ENCODE results near the gene EGR1.
"Not testable (repeated sequence)": the region's sequence is repeated elsewhere in the genome, so short reads cannot be mapped to it uniquely, and the experiment has no call there.

Gene EGR1

DNA sequence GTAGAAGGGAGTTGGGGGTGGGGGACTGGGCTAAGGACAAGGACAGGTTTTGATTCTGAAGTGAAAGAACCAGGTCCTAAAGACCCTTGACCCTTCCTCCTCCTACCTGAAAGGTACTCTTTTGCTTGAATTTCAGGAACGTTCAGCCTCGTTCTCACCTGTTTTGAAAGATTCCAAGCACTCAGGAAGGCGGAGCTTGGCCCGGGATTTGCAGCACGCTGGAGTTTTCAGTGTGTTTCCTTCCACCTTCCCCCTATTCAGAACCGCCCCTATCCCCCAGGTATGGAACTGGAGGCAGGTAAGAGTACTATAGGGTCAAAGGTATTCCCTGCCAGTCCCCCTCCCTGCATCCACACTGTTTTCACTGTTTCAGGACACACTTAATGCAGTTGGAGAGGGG lies 7.1 kb downstream of the EGR1 start:
- no peak overlapping the region for H3K9ac ChIP-seq (ENCODE audit: low read depth, low read length)
- peaks cover 4% of the 10 kb centered on the region for H3K27me3 ChIP-seq (ENCODE audit: control insufficient read depth, insufficient read depth, low read length)
- H3K27ac ChIP-seq (ENCODE audit: low read depth, low read length) = no peak overlapping the region
- peaks cover 6% of the 10 kb centered on the region for H3K36me3 ChIP-seq (ENCODE audit: control insufficient read depth, insufficient read depth, low read length)
- H3K9me3 ChIP-seq (ENCODE audit: control insufficient read depth, insufficient read depth, low read length) = no peaks in the 10 kb centered on the region
- peaks cover 5% of the 10 kb centered on the region for H3K4me1 ChIP-seq (ENCODE audit: control insufficient read depth, insufficient read depth, low read length)
- H3K4me3 ChIP-seq (ENCODE audit: low read depth, low read length) = no peak overlapping the region

DNA sequence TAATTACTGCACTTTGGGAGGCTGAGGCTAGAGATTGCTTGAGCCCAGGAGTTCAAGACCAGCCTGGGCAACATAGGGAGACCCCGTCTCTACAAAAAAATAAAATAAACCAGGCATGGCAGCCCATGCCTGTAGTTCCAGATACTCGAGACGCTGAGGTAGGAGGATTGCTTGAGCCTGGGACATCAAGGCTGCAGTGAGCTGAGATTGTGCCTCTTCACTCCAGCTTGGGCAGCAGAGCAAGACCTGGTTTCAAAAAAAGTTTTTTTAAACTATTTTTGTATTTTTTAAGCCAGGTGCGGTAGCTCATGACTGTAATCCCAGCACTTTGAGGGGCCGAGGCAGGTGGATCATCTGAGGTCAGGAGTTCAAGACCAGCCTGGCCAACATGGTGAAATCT lies 7.9 kb downstream of the EGR1 start:
- H3K9me3 ChIP-seq (ENCODE audit: control insufficient read depth, insufficient read depth, low read length); H3K27ac ChIP-seq (ENCODE audit: low read depth, low read length); H3K4me3 ChIP-seq (ENCODE audit: low read depth, low read length); H3K27me3 ChIP-seq (ENCODE audit: control insufficient read depth, insufficient read depth, low read length); H3K9ac ChIP-seq (ENCODE audit: low read depth, low read length); H3K4me1 ChIP-seq (ENCODE audit: control insufficient read depth, insufficient read depth, low read length); H3K36me3 ChIP-seq (ENCODE audit: control insufficient read depth, insufficient read depth, low read length): not testable (repeated sequence)

DNA sequence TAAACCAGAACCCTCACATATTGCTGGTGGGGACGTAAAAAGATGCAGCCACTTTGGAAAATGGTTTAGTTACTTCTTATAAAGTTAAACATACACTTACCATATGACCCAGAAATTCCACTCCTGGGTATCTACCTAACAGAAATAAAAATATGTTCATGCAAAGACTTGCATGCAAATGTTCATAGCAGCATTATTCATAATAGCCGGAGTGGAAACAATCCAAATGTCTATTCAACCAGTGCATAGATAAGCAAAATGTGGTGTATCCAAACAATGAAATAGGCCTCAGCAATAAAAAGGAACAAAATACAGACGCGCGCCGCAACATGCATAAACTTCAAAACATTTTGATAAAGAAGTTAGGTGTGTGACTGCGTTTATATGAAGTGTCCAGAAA lies 11.6 kb downstream of the EGR1 start:
- H3K36me3 ChIP-seq (ENCODE audit: control insufficient read depth, insufficient read depth, low read length) = no peaks in the 10 kb centered on the region
- H3K27me3 ChIP-seq (ENCODE audit: control insufficient read depth, insufficient read depth, low read length) = no peaks in the 10 kb centered on the region
- H3K27ac ChIP-seq (ENCODE audit: low read depth, low read length) = no peak overlapping the region
- H3K9me3 ChIP-seq (ENCODE audit: control insufficient read depth, insufficient read depth, low read length) = no peaks in the 10 kb centered on the region
- H3K9ac ChIP-seq (ENCODE audit: low read depth, low read length) = no peak overlapping the region
- H3K4me1 ChIP-seq (ENCODE audit: control insufficient read depth, insufficient read depth, low read length) = peaks cover 5% of the 10 kb centered on the region
- no peak overlapping the region for H3K4me3 ChIP-seq (ENCODE audit: low read depth, low read length)

DNA sequence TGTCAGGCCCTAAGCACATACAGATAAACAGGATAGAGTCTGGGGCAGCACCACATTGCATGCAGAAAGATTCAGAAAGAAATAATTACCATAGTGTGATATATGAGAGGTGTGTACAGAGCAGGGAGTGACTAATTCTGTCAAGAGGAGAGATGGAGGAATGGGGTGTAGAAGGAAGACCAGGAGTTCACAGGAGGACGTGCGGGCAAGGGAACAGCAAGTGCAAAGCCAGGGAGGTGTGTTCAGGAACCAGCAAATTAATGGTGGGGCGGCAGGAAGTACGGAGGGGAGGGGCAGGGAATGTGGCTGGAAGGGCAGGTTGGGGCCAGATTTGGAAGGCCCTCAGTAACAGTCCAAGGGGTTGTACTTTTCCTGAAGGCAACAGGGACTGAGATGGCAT lies 17.4 kb downstream of the EGR1 start:
- peaks cover 5% of the 10 kb centered on the region; the same call in 1 of the 2 replicates for H3K4me1 ChIP-seq (ENCODE audit: control insufficient read depth, insufficient read depth, low read length)
- H3K9me3 ChIP-seq (ENCODE audit: control insufficient read depth, insufficient read depth, low read length) = no peaks in the 10 kb centered on the region
- H3K9ac ChIP-seq (ENCODE audit: low read depth, low read length) = no peak overlapping the region
- no peaks in the 10 kb centered on the region for H3K36me3 ChIP-seq (ENCODE audit: control insufficient read depth, insufficient read depth, low read length)
- no peak overlapping the region for H3K4me3 ChIP-seq (ENCODE audit: low read depth, low read length)
- H3K27me3 ChIP-seq (ENCODE audit: control insufficient read depth, insufficient read depth, low read length) = no peaks in the 10 kb centered on the region
- no peak overlapping the region for H3K27ac ChIP-seq (ENCODE audit: low read depth, low read length)

DNA sequence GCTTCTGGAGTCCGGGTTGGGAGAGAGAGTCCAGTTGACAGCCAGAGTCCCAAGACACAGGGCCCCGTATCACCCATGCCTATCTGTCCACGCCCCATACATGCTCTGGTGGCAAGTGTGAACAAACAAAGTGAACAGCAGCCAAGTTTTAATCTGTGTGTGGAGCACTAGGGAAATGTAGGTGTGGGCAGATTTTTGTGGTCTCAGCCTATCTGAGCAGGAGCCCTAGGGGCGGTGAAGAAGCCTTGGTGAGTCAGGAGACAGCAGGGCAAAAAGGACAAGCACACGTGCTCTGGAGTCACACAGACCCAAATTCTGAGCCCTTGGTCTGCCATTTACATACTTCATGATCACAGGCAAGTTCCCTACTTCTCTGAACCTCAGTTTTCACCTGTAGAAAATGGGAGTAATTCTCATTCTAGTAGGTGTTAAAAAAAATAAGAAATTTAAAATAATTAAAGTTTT lies 23.2 kb downstream of the EGR1 start:
- H3K9me3 ChIP-seq (ENCODE audit: control insufficient read depth, insufficient read depth, low read length) = no peaks in the 10 kb centered on the region
- H3K4me1 ChIP-seq (ENCODE audit: control insufficient read depth, insufficient read depth, low read length) = peaks cover 21% of the 10 kb centered on the region
- H3K27ac ChIP-seq (ENCODE audit: low read depth, low read length) = no peak overlapping the region
- H3K4me3 ChIP-seq (ENCODE audit: low read depth, low read length) = no peak overlapping the region
- no peak overlapping the region for H3K9ac ChIP-seq (ENCODE audit: low read depth, low read length)
- H3K36me3 ChIP-seq (ENCODE audit: control insufficient read depth, insufficient read depth, low read length) = no peaks in the 10 kb centered on the region
- H3K27me3 ChIP-seq (ENCODE audit: control insufficient read depth, insufficient read depth, low read length) = peaks cover 34% of the 10 kb centered on the region

DNA sequence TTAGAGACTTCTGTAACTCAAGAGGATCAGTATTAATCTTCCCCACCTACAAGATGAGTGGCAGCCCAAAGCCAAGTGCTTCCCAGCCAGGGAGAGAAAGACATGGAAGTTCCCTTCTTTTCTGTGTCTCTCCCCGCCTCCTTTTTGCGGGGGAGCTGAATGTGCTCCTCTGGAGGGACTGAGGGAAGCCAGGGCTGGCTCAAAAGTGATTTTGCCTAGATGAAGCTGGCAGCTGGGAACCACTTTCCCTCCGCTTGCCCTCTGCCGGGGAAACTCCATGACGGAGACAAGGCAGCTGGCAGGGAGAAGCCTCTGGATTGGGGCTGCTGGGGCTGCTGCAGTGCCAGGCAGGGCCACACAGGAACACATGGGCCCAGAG lies 24.4 kb downstream of the EGR1 start:
- peaks cover 25% of the 10 kb centered on the region for H3K4me1 ChIP-seq (ENCODE audit: control insufficient read depth, insufficient read depth, low read length)
- H3K9me3 ChIP-seq (ENCODE audit: control insufficient read depth, insufficient read depth, low read length) = no peaks in the 10 kb centered on the region
- no peaks in the 10 kb centered on the region for H3K36me3 ChIP-seq (ENCODE audit: control insufficient read depth, insufficient read depth, low read length)
- H3K9ac ChIP-seq (ENCODE audit: low read depth, low read length) = no peak overlapping the region
- H3K27me3 ChIP-seq (ENCODE audit: control insufficient read depth, insufficient read depth, low read length) = peaks cover 34% of the 10 kb centered on the region
- H3K27ac ChIP-seq (ENCODE audit: low read depth, low read length) = no peak overlapping the region
- H3K4me3 ChIP-seq (ENCODE audit: low read depth, low read length) = no peak overlapping the region

DNA sequence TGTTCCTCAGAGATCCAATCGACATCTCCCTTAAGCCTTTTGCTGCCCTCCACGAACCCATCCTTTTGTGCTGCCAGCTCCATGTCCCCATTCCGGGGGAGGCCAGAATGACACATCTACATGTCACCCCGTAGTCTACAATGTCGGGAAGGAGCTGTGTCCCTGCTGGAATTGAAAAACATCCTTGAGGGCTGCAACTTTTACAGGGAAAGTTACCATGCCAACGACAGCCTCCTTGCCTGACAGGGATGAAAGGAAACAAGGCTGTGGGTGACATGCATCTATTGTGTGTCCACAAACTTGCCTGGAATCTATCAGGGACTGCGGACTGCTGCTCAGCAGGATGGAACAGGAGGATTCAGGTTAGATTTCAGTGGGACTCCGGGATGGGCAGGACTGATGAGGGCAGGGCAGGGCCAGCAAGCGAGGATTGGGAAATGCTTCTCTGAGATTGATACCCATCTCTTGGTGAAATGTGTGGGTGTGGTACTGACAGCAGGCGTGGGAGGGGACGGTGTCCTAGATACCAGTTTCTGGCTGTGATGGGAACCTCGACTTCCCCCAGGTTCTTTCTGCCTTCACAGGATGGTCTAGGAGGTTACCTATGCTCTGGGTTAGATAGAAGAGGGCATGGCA lies 25.5 kb downstream of the EGR1 start:
- H3K4me1 ChIP-seq (ENCODE audit: control insufficient read depth, insufficient read depth, low read length) = peaks cover 25% of the 10 kb centered on the region
- peaks cover 34% of the 10 kb centered on the region for H3K27me3 ChIP-seq (ENCODE audit: control insufficient read depth, insufficient read depth, low read length)
- no peaks in the 10 kb centered on the region for H3K9me3 ChIP-seq (ENCODE audit: control insufficient read depth, insufficient read depth, low read length)
- H3K27ac ChIP-seq (ENCODE audit: low read depth, low read length) = no peak overlapping the region
- no peak overlapping the region for H3K4me3 ChIP-seq (ENCODE audit: low read depth, low read length)
- H3K36me3 ChIP-seq (ENCODE audit: control insufficient read depth, insufficient read depth, low read length) = no peaks in the 10 kb centered on the region
- H3K9ac ChIP-seq (ENCODE audit: low read depth, low read length) = no peak overlapping the region

DNA sequence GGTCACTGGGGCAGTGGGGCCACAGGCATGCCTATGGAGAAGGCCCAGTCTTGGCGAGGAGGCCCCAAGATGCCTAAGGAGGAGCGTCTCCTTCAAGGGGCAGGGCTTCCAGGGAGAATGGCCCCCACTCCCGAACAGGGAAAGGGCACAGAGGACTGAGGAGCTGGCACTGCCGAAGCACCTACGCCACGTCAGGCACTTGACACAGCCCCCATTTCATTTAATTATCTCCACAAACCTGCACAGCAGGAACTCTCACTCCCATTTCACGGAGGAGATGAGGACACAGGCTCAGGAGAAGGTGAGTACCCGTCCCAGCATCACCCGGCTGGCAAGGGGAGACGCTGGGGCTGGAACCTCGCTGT lies 26.0 kb downstream of the EGR1 start:
- H3K9ac ChIP-seq (ENCODE audit: low read depth, low read length) = peak overlapping the region; percentile 36; the same call in 1 of the 2 replicates
- no peaks in the 10 kb centered on the region for H3K36me3 ChIP-seq (ENCODE audit: control insufficient read depth, insufficient read depth, low read length)
- H3K27ac ChIP-seq (ENCODE audit: low read depth, low read length) = no peak overlapping the region
- H3K9me3 ChIP-seq (ENCODE audit: control insufficient read depth, insufficient read depth, low read length) = no peaks in the 10 kb centered on the region
- peak overlapping the region; percentile 67 for H3K4me3 ChIP-seq (ENCODE audit: low read depth, low read length)
- peaks cover 25% of the 10 kb centered on the region for H3K4me1 ChIP-seq (ENCODE audit: control insufficient read depth, insufficient read depth, low read length)
- peaks cover 34% of the 10 kb centered on the region for H3K27me3 ChIP-seq (ENCODE audit: control insufficient read depth, insufficient read depth, low read length)

DNA sequence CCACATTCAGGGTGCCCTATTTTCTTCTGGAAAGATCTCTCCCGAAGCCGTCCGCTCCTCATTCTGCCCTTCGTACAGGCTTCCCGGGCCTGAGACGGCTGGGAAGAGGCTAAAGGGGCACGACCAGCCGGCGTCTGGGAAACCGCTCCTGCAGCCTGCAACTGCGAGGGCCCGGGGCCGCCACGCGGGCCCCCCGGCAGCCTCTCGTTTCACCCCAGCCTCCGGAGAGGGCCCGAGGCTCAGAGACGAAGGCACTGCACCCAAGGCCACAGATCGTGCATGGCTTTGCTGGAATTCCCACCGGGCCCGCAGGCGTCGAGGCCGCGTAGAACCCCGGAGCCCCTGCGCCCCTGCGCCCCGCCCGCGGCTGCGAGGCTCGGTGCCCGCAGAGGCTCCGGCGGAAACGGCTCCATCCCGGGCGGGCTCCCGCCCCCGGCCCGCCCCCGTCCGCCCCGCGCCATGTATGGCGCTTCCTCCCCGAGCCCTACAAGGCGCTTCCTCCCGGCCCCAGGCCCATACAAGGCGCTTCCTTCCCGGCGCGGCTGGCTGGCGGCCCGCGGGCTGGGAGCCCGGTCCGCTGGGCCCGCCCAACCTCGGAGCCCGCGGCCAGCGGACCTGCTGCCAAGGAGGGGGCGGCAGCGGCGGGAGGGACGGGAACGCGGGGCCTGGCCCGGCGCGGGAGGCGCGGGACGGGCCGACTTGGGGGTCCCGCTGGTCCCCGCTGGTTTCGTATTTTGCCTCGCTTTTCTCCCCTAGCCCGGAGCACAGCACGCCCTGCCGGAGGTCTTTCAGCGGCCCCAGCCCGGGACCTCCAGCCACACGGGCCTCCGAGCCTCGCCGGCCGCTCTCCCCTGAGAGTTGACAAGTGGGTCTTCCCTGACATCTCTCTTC lies 26.6 kb downstream of the EGR1 start:
- Histone ChIP-seq H3K9me3 (ENCODE audit: control insufficient read depth, insufficient read depth, low read length) (no peaks in the 10 kb centered on the region), H3K9ac (ENCODE audit: low read depth, low read length) (peak overlapping the region; percentile 63), H3K27ac (ENCODE audit: low read depth, low read length) (peak overlapping the region; percentile 61), H3K4me1 (ENCODE audit: control insufficient read depth, insufficient read depth, low read length) (peaks cover 20% of the 10 kb centered on the region), H3K36me3 (ENCODE audit: control insufficient read depth, insufficient read depth, low read length) (no peaks in the 10 kb centered on the region), H3K27me3 (ENCODE audit: control insufficient read depth, insufficient read depth, low read length) (peaks cover 34% of the 10 kb centered on the region), H3K4me3 (ENCODE audit: low read depth, low read length) (peak overlapping the region; percentile 67)

DNA sequence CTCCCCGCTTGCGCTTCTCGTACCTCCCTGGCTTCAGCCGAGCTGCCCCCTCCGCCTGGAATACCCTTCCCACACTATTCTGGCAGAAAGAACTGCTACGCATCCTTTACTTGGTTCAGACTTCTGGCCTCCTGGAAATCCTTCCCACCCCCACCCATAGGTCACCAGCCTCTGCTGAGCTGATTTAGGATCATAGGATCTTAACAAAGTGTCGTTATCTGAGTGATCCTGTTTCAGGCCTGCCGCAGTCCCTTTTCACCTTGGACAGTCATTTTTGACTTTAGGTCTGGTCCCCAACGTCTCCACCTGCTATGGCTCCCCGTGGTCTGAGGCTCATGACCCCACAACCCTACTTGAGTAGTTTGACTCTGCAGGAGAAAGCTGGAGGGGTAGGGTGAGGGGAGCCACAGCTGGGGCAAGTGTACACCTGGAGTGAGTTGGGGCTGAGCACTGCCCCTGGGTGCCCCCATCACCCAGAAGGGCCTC lies 27.3 kb downstream of the EGR1 start:
- Histone ChIP-seq H3K9me3 (ENCODE audit: control insufficient read depth, insufficient read depth, low read length) (no peaks in the 10 kb centered on the region), H3K36me3 (ENCODE audit: control insufficient read depth, insufficient read depth, low read length) (no peaks in the 10 kb centered on the region), H3K4me1 (ENCODE audit: control insufficient read depth, insufficient read depth, low read length) (peaks cover 20% of the 10 kb centered on the region), H3K9ac (ENCODE audit: low read depth, low read length) (peak overlapping the region; percentile 63), H3K4me3 (ENCODE audit: low read depth, low read length) (peak overlapping the region; percentile 67), H3K27me3 (ENCODE audit: control insufficient read depth, insufficient read depth, low read length) (peaks cover 34% of the 10 kb centered on the region), H3K27ac (ENCODE audit: low read depth, low read length) (peak overlapping the region; percentile 61)

DNA sequence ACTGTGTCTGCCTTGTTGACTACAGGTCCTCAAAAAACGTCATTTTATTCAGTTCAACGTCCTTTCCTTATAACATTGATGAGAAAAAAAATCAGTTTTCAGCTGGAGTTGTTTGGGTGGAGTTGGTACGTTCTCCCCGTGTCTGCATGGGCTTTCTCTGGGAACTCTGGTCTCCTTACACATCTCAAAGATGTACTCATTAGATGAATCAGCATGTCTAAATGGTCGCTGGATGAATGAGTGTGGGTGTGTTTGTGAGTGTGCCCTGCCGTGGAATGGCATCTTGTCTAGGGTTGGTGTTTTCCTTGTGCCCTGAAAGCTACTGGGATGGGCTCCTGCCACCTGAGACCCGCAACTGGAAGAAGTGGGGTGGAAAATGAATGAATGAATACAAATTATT lies 30.1 kb downstream of the EGR1 start:
- Histone ChIP-seq H3K36me3 (ENCODE audit: control insufficient read depth, insufficient read depth, low read length) (no peaks in the 10 kb centered on the region), H3K27me3 (ENCODE audit: control insufficient read depth, insufficient read depth, low read length) (peaks cover 21% of the 10 kb centered on the region), H3K9ac (ENCODE audit: low read depth, low read length) (no peak overlapping the region), H3K4me3 (ENCODE audit: low read depth, low read length) (no peak overlapping the region), H3K4me1 (ENCODE audit: control insufficient read depth, insufficient read depth, low read length) (peaks cover 20% of the 10 kb centered on the region), H3K9me3 (ENCODE audit: control insufficient read depth, insufficient read depth, low read length) (no peaks in the 10 kb centered on the region), H3K27ac (ENCODE audit: low read depth, low read length) (no peak overlapping the region)
